HCT116 (cell line): Measurements from ENCODE around the gene ST6GALNAC2. TPM values are rescaled to one million over a fixed set of nuclear protein-coding genes. Genes with fewer than 3 reads are reported as not detected.
A peak's percentile ranks its signal among the peaks of the same experiment; 100 is the strongest.

Experiments used
- ATAC-seq: fragments of 200-7000 bp; cut with Tn5 transposase; 2 replicates; pipeline ENCODE4 v1.9.1; 2020; ENCODE audit warnings: mild to moderate bottlenecking, moderate library complexity
- BruUV-seq: library from RNA; stranded (reverse); fragments of 400-500 nt; replicated peaks from 2 replicates; lab custom pipeline; 2021; lab: Mats Ljungman, UMichigan
- CTCF ChIA-PET: fragments of 300-600 bp; sonication (Branson Sonifier 250); formaldehyde crosslinking; loops from one replicate; lab custom pipeline; 2021; ENCODE audit warnings: antibody characterized with exemption; lab: Charles Lee
- POLR2A ChIA-PET: fragments of 300-600, 350-600 bp; sonication (Branson Sonifier 250); formaldehyde crosslinking; loops from one replicate; lab custom pipeline; 2021; ENCODE audit warnings: antibody characterized with exemption; lab: Charles Lee
- RAD21 ChIA-PET, 2 experiments: fragments of 300-600 bp; sonication (Branson Sonifier 250); formaldehyde crosslinking; loops; one replicate each; lab custom pipeline; 2023; ENCODE audit warnings: low total read pairs in 2 of 2; ENCODE audit not compliant: uncharacterized antibody in 2 of 2, unreplicated experiment in 2 of 2, low non-redundant PET in 1 of 2; lab: Charles Lee
- DNase-seq: peaks from one replicate; pipeline ENCODE4 v3.0.0-alpha.2; 2010; ENCODE audit warnings: low read depth, low spot score
- H2AFZ ChIP-seq: fragments of 200-600 bp; shearing (Covaris generic), sonication (generic); 2 replicates; pipeline ENCODE4 v1.6.1; 2017; ENCODE audit warnings: low read depth, mixed run types, mixed read lengths, antibody characterized with exemption, low read length; ENCODE audit not compliant: poor library complexity, severe bottlenecking
- H3K27ac ChIP-seq: 2 replicates; pipeline ENCODE4 v1.5.1; 2012; ENCODE audit warnings: low read depth, low read length
- H3K27me3 ChIP-seq: fragments of 200-600 bp; sonication (generic); 2 replicates; pipeline ENCODE4 v1.6.1; 2016; ENCODE audit warnings: mixed run types, low read length, mixed read lengths; ENCODE audit not compliant: insufficient read depth
- H3K36me3 ChIP-seq, 2 experiments: fragments of 200-500 bp in 1 of 2; fragments of 200-600 bp in 1 of 2; sonication (Bioruptor generic) in 1 of 2; sonication (generic) in 1 of 2; 2 replicates each; pipeline versions ENCODE4 v1.5.1 to v1.6.1; 2014 to 2016; ENCODE audit warnings: low read length in 2 of 2, inconsistent platforms in 1 of 2, mixed read lengths in 1 of 2, mixed run types in 1 of 2; ENCODE audit not compliant: insufficient read depth in 2 of 2, control insufficient read depth in 1 of 2
- H3K4me1 ChIP-seq, 2 experiments: fragments of 200-600 bp in 1 of 2; sonication (generic) in 1 of 2; 2 replicates each; pipeline versions ENCODE4 v1.5.1 to v1.6.1; 2012 to 2017; ENCODE audit warnings: low read length in 2 of 2, inconsistent platforms in 1 of 2, mild to moderate bottlenecking in 1 of 2, mixed read lengths in 1 of 2, mixed run types in 1 of 2, moderate library complexity in 1 of 2; ENCODE audit not compliant: insufficient read depth in 2 of 2, control insufficient read depth in 1 of 2
- H3K4me2 ChIP-seq: fragments of 200-600 bp; sonication (generic); 2 replicates; pipeline ENCODE4 v1.6.1; 2017; ENCODE audit warnings: mixed run types, low read length, mixed read lengths
- H3K4me3 ChIP-seq, 2 experiments: fragments of 200-600 bp in 1 of 2; sonication (generic) in 1 of 2; replicated peaks in 1 of 2; 2 replicates each; pipeline ENCODE4 v1.5.1; 2011 to 2016; ENCODE audit warnings: low read length in 2 of 2, control low read depth in 1 of 2, low read depth in 1 of 2, mild to moderate bottlenecking in 1 of 2, mixed read lengths in 1 of 2, mixed run types in 1 of 2
- H3K79me2 ChIP-seq: fragments of 200-600 bp; sonication (generic); 2 replicates; pipeline ENCODE4 v1.6.1; 2017; ENCODE audit warnings: mild to moderate bottlenecking, mixed run types, low read length, moderate library complexity, mixed read lengths; ENCODE audit not compliant: insufficient read depth
- H3K9ac ChIP-seq: fragments of 200-600 bp; sonication (generic); 2 replicates; pipeline ENCODE4 v1.6.1; 2016; ENCODE audit warnings: low read length, mixed read lengths
- H3K9me2 ChIP-seq: fragments of 200-600 bp; sonication (generic), shearing (Covaris generic); 2 replicates; pipeline ENCODE4 v1.6.1; 2017; ENCODE audit warnings: mixed run types, mild to moderate bottlenecking, moderate library complexity; ENCODE audit not compliant: insufficient read depth
- H3K9me3 ChIP-seq, 2 experiments: fragments of 200-500 bp in 1 of 2; fragments of 200-600 bp in 1 of 2; sonication (Bioruptor generic) in 1 of 2; sonication (generic) in 1 of 2; 2 replicates each; pipeline ENCODE4 v1.6.1; 2014 to 2017; ENCODE audit warnings: low read length in 2 of 2, mixed read lengths in 2 of 2, inconsistent platforms in 1 of 2, low read depth in 1 of 2, mild to moderate bottlenecking in 1 of 2, mixed run types in 1 of 2, moderate library complexity in 1 of 2; ENCODE audit not compliant: control insufficient read depth in 1 of 2, insufficient read depth in 1 of 2
- H4K20me1 ChIP-seq: fragments of 200-600 bp; sonication (generic), shearing (Covaris generic); 2 replicates; pipeline ENCODE4 v1.6.1; 2017; ENCODE audit warnings: mixed run types, mild to moderate bottlenecking, moderate library complexity; ENCODE audit not compliant: insufficient read depth
- CBX3 ChIP-seq: IDR thresholded peaks from 2 replicates; pipeline ENCODE4 v1.6.1; 2012; ENCODE audit warnings: low read depth
- CEBPB ChIP-seq: IDR thresholded peaks from 2 replicates; pipeline ENCODE4 v1.6.1; 2012; ENCODE audit warnings: low read depth
- CTCF ChIP-seq, 3 experiments: fragments of 200-600 bp in 1 of 3; sonication (generic) in 1 of 3; IDR thresholded peaks in 2 of 3; conservative IDR thresholded peaks in 1 of 3; 2 replicates each; pipeline ENCODE4 v1.5.1; 2012 to 2017; ENCODE audit warnings: low read depth in 2 of 3, low read length in 2 of 3, antibody characterized with exemption in 1 of 3, borderline replicate concordance in 1 of 3, control low read depth in 1 of 3, mild to moderate bottlenecking in 1 of 3, mixed read lengths in 1 of 3, mixed run types in 1 of 3, moderate library complexity in 1 of 3; ENCODE audit not compliant: insufficient read depth in 1 of 3
- FOSL1 ChIP-seq: IDR thresholded peaks from 2 replicates; pipeline ENCODE4 v1.6.1; 2012; ENCODE audit warnings: low read depth
- POLR2A ChIP-seq: IDR thresholded peaks from 2 replicates; pipeline ENCODE4 v1.7.0; 2011; ENCODE audit warnings: borderline replicate concordance; ENCODE audit not compliant: insufficient read depth, insufficient read length; ENCODE audit errors: extremely low read depth
- RAD21 ChIP-seq: IDR thresholded peaks from 2 replicates; pipeline ENCODE4 v1.6.1; 2012; ENCODE audit warnings: low read depth, mild to moderate bottlenecking
- YY1 ChIP-seq: IDR thresholded peaks from 2 replicates; pipeline ENCODE4 v1.6.1; 2011; ENCODE audit warnings: low read length, low read depth, moderate library complexity, mild to moderate bottlenecking; ENCODE audit not compliant: insufficient replicate concordance; ENCODE audit errors: extremely low read depth
- ZFX ChIP-seq: fragments of 450-650 bp; IDR thresholded peaks from 2 replicates; pipeline ENCODE4 v1.6.1; 2017
- ZNF274 ChIP-seq: fragments of 200-500 bp; sonication (Bioruptor generic); IDR thresholded peaks from 2 replicates; pipeline ENCODE4 v1.6.1; 2014; ENCODE audit warnings: mild to moderate bottlenecking, low read depth, low read length, inconsistent platforms
- intact Hi-C: fragments of 100-400 bp; cut with micrococcal nuclease; formaldehyde crosslinking; loops from 2 replicates; pipeline ENCODE4 v1.10.0; 2022
- total RNA-seq: library from RNA; stranded (reverse); gene quantifications from one replicate; pipeline ENCODE4 v1.2.1, GENCODE V29; 2021; ENCODE audit not compliant: unreplicated experiment

ST6GALNAC2 gene
- total RNA-seq, 1 experiment from 2014 or later: 14.7 TPM

GRCh38 chr17:76524598-76525512 lies 60.8 kb downstream of the ST6GALNAC2 start:
- ATAC-seq: no peak
- H3K4me2 ChIP-seq: no peak overlapping the region
- RAD21 ChIA-PET: interaction anchor here in 1 of 2 experiments (2.8 kb wide), 1 partner anchor 99 kb away, joined by 17 read pairs; no protein-coding TSS in a partner anchor

DNA sequence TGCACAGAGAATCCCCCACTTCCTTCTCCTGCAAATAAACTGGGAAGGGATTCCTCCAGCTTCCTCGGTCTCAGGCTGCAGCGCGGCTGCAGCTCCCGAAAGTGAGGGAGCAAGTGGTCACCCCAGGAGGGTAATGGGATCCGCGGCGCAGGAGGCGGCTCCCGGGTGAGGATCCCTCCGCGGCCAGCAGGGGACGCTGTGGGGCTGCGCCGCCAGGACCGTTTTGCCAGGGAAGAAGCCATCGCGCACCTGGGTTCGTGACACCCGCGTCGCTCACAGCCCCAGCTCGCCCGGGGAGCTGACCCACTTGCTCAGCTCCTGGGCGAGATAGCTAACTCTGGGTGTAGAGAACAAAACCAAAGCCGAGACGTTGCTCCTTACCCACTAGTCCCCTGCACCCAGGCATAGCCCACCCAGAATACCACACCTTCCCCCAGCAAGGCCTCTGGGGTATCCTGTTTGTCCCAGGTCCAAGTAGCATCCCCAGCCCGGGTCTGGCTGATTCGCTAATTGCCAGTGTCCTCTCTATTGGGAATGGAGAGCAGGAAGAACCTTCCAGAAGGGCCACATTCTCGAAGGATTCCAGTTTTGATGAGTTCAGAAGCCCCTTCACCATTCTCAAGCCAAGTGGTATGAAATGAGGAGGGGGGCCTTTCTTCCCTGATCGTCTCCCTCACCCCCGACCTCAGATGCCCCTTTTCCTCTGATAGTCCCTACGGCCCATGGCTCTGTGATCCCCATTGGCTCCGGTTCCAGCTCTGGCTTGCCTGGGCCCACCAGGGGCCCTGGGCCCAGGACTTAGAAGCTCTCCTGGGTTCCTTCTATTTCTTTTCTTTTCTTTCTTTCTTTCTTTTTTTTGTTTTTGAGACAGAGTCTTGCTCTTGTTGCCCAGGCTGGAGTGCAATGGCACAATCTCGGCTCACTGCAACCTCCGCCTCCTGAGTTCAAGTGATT lies 62.3 kb downstream of the ST6GALNAC2 start:
- DNase-seq: peak; percentile 58
- Histone ChIP-seq H3K4me3 (peak overlapping the region; percentile 1 to 19; a peak in 3 of 4 replicates), H3K9ac (peak overlapping the region; percentile 7; the same call in 1 of the 2 replicates), H3K27ac (no peak overlapping the region), H3K4me2 (peak overlapping the region; percentile 56), H4K20me1 (no peaks in the 10 kb centered on the region), H3K4me1 (peaks cover 0 to 20% of the 10 kb centered on the region in 2 experiments; a peak in 3 of 4 replicates), H3K36me3 (no peaks in the 10 kb centered on the region), H3K9me2 (no peaks in the 10 kb centered on the region), H2AFZ (peak overlapping the region; percentile 84), H3K9me3 (no peaks in the 10 kb centered on the region), H3K27me3 (no peaks in the 10 kb centered on the region), H3K79me2 (no peaks in the 10 kb centered on the region)
- RAD21 ChIA-PET: interaction anchor here (0.7 to 2.8 kb wide), 5 partner anchors 24 to 158 kb away, joined by 3 to 17 read pairs (median 4); no protein-coding TSS in a partner anchor
- CTCF ChIA-PET: interaction anchor here (0.5 to 2.9 kb wide), 39 partner anchors 9 to 737 kb away, joined by 3 to 55 read pairs (median 5); partner anchors contain the start of genes AANAT, JMJD6, METTL23 and PRCD
- POLR2A ChIA-PET: interaction anchor here (1.0 to 1.5 kb wide), 5 partner anchors 23 to 158 kb away, joined by 3 to 9 read pairs (median 4); no protein-coding TSS in a partner anchor
- BruUV-seq: no TSS peak
- peak; percentile 97 for ATAC-seq
- intact Hi-C loops: loop anchor here (1.0 kb wide), 4 partner anchors 24 to 191 kb away; no protein-coding TSS in a partner anchor
- TF ChIP-seq ZFX (peak; percentile 36; the same call in 1 of the 2 replicates), CTCF (IDR thresholded peaks at IDR 0.05 in 2 of 3, conservative IDR thresholded peaks at IDR 0.05 in 1 of 3; ENCODE audit: borderline replicate concordance in 1 of 3, insufficient read depth in 1 of 3, low read depth in 2 of 3, low read length in 2 of 3) (peak; percentile 97 to 100 (median 100)), FOSL1 (no peak), YY1 (peak; percentile 64), RAD21 (peak; percentile 100), POLR2A (peak; percentile 28), ZNF274 (no peak), CEBPB (no peak), CBX3 (no peak)

More at GRCh38 chr17:76524598-76525512, 60.8 kb downstream of the ST6GALNAC2 start:
- Histone ChIP-seq H3K4me3 (no peak overlapping the region), H2AFZ (no peak overlapping the region), H3K9me2 (no peaks in the 10 kb centered on the region), H4K20me1 (no peaks in the 10 kb centered on the region), H3K79me2 (no peaks in the 10 kb centered on the region), H3K27me3 (no peaks in the 10 kb centered on the region), H3K4me1 (peaks cover 8 to 33% of the 10 kb centered on the region in 2 experiments; a peak in 3 of 4 replicates), H3K9me3 (no peaks in the 10 kb centered on the region), H3K36me3 (no peaks in the 10 kb centered on the region), H3K9ac (no peak overlapping the region), H3K27ac (no peak overlapping the region; the same call in 1 of the 2 replicates)
- ChIA-PET CTCF (interaction anchor here (1.2 to 2.9 kb wide), 4 partner anchors 16 to 201 kb away, joined by 3 to 55 read pairs (median 3); partner anchors contain the start of genes JMJD6, METTL23 and PRCD), POLR2A (interaction anchor here (0.7 kb wide), 1 partner anchor 22 kb away, joined by 5 read pairs; no protein-coding TSS in a partner anchor)
- TF ChIP-seq POLR2A (peak; percentile 39), ZFX (peak; percentile 70; the same call in 1 of the 2 replicates), RAD21 (no peak)
- DNase-seq: no peak
- intact Hi-C loops: no loop called here
- BruUV-seq: no TSS peak
